ENCODE measurements around the gene SAPCD1. TPM values are rescaled to one million over a fixed set of nuclear protein-coding genes. Genes with fewer than 3 reads are reported as not detected.
A peak's percentile ranks its signal among the peaks of the same experiment; 100 is the strongest.

Gene SAPCD1
- total RNA-seq, 1 experiment from 2014 or later, result 18.2 TPM

DNA sequence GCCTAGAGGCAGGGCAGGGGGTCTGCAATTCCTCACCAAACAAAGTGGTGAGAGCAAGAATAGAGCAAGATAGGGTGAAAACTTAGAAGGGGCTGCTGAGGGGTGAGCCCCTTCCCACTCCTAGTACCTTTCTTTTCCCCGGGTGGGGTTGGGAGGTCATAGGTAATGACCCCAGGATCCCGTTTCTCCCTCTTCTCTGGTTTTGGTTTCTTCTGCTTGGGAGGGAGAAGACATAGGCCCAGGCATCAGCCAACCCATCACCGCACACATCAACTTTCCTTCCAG, 29.6 kb downstream of the SAPCD1 start (continued):
- TF ChIP-seq ZNF274 (IDR thresholded peaks at IDR 0.05; ENCODE audit: low read depth, low read length), result no peak
- TF ChIP-seq ELF1 (IDR thresholded peaks at IDR 0.05; ENCODE audit: borderline replicate concordance, low read depth), result no peak
- TF ChIP-seq, protein P1, sequence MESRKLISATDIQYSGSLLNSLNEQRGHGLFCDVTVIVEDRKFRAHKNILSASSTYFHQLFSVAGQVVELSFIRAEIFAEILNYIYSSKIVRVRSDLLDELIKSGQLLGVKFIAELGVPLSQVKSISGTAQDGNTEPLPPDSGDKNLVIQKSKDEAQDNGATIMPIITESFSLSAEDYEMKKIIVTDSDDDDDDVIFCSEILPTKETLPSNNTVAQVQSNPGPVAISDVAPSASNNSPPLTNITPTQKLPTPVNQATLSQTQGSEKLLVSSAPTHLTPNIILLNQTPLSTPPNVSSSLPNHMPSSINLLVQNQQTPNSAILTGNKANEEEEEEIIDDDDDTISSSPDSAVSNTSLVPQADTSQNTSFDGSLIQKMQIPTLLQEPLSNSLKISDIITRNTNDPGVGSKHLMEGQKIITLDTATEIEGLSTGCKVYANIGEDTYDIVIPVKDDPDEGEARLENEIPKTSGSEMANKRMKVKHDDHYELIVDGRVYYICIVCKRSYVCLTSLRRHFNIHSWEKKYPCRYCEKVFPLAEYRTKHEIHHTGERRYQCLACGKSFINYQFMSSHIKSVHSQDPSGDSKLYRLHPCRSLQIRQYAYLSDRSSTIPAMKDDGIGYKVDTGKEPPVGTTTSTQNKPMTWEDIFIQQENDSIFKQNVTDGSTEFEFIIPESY (IDR thresholded peaks at IDR 0.05; ENCODE audit: extremely low read depth, insufficient replicate concordance, low read length), result no peak
- no peak for TF ChIP-seq SIN3A (IDR thresholded peaks at IDR 0.05; ENCODE audit: low read depth)
- TF ChIP-seq EZH2 (IDR thresholded peaks at IDR 0.05), result no peak
- no peak for TF ChIP-seq EGR1 (IDR thresholded peaks at IDR 0.05; ENCODE audit: low read depth)
- TF ChIP-seq, protein P2, sequence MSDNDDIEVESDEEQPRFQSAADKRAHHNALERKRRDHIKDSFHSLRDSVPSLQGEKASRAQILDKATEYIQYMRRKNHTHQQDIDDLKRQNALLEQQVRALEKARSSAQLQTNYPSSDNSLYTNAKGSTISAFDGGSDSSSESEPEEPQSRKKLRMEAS (IDR thresholded peaks at IDR 0.05), result no peak
- no peak for TF ChIP-seq TCF7L2 (IDR thresholded peaks at IDR 0.05; ENCODE audit: borderline replicate concordance, extremely low read depth, insufficient read depth, insufficient read length)
- no peak for TF ChIP-seq CEBPB (IDR thresholded peaks at IDR 0.05; ENCODE audit: low read depth)

DNA sequence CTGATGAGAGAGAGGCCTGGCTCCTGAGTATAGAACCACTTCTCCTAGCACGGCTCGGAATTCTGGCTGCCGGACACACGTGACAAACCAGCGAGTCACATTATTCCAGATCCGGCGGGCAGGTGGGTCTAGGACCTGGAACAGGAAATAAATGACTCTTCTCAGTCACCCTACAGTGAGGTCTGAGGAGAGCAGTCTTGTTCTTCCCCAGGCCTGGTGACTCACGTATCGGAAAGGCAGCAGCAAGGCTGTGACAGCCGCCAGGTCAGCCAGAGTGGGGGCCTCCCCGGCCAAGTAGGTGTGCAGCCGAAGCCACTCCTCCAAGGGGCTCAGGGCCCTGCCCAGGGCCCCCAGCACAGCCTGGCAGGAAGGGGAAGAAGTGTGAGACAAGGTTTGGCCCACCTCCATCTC, 30.3 kb downstream of the SAPCD1 start:
- 0 out of 2 replicates have a peak, but pooled peaks cover 5% of the 10 kb centered on the region for H4K20me1 ChIP-seq (ENCODE audit: insufficient read depth)
- peaks cover 24 to 45% of the 10 kb centered on the region in 2 experiments for H3K4me1 ChIP-seq (ENCODE audit: control insufficient read depth in 1 of 2, insufficient read depth in 2 of 2, low read length in 2 of 2)
- peak overlapping the region; percentile 51 to 93 for H3K4me3 ChIP-seq (replicated peaks in 1 of 2; ENCODE audit: low read depth in 1 of 2, low read length in 2 of 2)
- no TSS peak for BruUV-seq (replicated peaks)
- H3K4me2 ChIP-seq (ENCODE audit: low read length), result peak overlapping the region; percentile 99
- no peak overlapping the region for H2AFZ ChIP-seq (ENCODE audit: low read depth, low read length, poor library complexity, severe bottlenecking)
- no peaks in the 10 kb centered on the region for H3K9me2 ChIP-seq (ENCODE audit: insufficient read depth)
- H3K27ac ChIP-seq (ENCODE audit: low read depth, low read length), result peak overlapping the region; percentile 98
- CTCF ChIA-PET, result no interaction called here
- POLR2A ChIA-PET, result interaction anchor here (2.1 kb wide), 1 partner anchor 35 kb away, joined by 6 read pairs; the partner anchor contains the start of gene HSPA1B
- RAD21 ChIA-PET (ENCODE audit: low non-redundant PET in 1 of 2, low total read pairs in 2 of 2, uncharacterized antibody in 2 of 2, unreplicated experiment in 2 of 2), result interaction anchor here in 1 of 2 experiments (0.8 kb wide), 1 partner anchor 17 kb away, joined by 3 read pairs; no protein-coding TSS in a partner anchor
- no peaks in the 10 kb centered on the region for H3K27me3 ChIP-seq (ENCODE audit: insufficient read depth, low read length)
- H3K79me2 ChIP-seq (ENCODE audit: insufficient read depth, low read length), result peaks cover 65% of the 10 kb centered on the region
- peak overlapping the region; percentile 59 for H3K9ac ChIP-seq (ENCODE audit: low read length)
- DNase-seq (ENCODE audit: low read depth, low spot score), result peak; percentile 81
- peak; percentile 57 for ATAC-seq
- peaks cover 13 to 24% of the 10 kb centered on the region in 2 experiments; a peak in 3 of 4 replicates for H3K36me3 ChIP-seq (ENCODE audit: control insufficient read depth in 1 of 2, insufficient read depth in 2 of 2, low read length in 2 of 2)
- intact Hi-C loops (cut with micrococcal nuclease), result no loop called here
- TF ChIP-seq, protein P3, sequence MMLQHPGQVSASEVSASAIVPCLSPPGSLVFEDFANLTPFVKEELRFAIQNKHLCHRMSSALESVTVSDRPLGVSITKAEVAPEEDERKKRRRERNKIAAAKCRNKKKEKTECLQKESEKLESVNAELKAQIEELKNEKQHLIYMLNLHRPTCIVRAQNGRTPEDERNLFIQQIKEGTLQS (IDR thresholded peaks at IDR 0.05), result no peak
- TF ChIP-seq POLR2AphosphoS5 (IDR thresholded peaks at IDR 0.05; ENCODE audit: low read depth, low read length), result peak; percentile 83
- TF ChIP-seq FOSL1 (IDR thresholded peaks at IDR 0.05; ENCODE audit: low read depth), result peak; percentile 58
- TF ChIP-seq ZNF274 (IDR thresholded peaks at IDR 0.05; ENCODE audit: low read depth, low read length), result no peak
- no peak for TF ChIP-seq EZH2phosphoT487 (IDR thresholded peaks at IDR 0.05; ENCODE audit: borderline replicate concordance)
- TF ChIP-seq TCF7L2 (IDR thresholded peaks at IDR 0.05; ENCODE audit: borderline replicate concordance, extremely low read depth, insufficient read depth, insufficient read length), result no peak
- TF ChIP-seq, protein P2 (IDR thresholded peaks at IDR 0.05), result peak; percentile 86
- TF ChIP-seq SIN3A (IDR thresholded peaks at IDR 0.05; ENCODE audit: low read depth), result peak; percentile 78
- TF ChIP-seq JUND (IDR thresholded peaks at IDR 0.05), result peak; percentile 55; the same call in 1 of the 2 replicates
- peak; percentile 55; the same call in 1 of the 2 replicates for TF ChIP-seq SP1 (IDR thresholded peaks at IDR 0.05; ENCODE audit: low read depth)
- 0 out of 2 replicates have a peak, but pooled peaks have one; percentile 9 for TF ChIP-seq RAD21 (IDR thresholded peaks at IDR 0.05; ENCODE audit: low read depth)
- TF ChIP-seq CBX3 (IDR thresholded peaks at IDR 0.05; ENCODE audit: low read depth), result peak; percentile 62; the same call in 1 of the 2 replicates
- TF ChIP-seq, protein P4, sequence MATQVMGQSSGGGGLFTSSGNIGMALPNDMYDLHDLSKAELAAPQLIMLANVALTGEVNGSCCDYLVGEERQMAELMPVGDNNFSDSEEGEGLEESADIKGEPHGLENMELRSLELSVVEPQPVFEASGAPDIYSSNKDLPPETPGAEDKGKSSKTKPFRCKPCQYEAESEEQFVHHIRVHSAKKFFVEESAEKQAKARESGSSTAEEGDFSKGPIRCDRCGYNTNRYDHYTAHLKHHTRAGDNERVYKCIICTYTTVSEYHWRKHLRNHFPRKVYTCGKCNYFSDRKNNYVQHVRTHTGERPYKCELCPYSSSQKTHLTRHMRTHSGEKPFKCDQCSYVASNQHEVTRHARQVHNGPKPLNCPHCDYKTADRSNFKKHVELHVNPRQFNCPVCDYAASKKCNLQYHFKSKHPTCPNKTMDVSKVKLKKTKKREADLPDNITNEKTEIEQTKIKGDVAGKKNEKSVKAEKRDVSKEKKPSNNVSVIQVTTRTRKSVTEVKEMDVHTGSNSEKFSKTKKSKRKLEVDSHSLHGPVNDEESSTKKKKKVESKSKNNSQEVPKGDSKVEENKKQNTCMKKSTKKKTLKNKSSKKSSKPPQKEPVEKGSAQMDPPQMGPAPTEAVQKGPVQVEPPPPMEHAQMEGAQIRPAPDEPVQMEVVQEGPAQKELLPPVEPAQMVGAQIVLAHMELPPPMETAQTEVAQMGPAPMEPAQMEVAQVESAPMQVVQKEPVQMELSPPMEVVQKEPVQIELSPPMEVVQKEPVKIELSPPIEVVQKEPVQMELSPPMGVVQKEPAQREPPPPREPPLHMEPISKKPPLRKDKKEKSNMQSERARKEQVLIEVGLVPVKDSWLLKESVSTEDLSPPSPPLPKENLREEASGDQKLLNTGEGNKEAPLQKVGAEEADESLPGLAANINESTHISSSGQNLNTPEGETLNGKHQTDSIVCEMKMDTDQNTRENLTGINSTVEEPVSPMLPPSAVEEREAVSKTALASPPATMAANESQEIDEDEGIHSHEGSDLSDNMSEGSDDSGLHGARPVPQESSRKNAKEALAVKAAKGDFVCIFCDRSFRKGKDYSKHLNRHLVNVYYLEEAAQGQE (IDR thresholded peaks at IDR 0.05; ENCODE audit: low read depth), result no peak
- no peaks in the 10 kb centered on the region for H3K9me3 ChIP-seq (ENCODE audit: control insufficient read depth in 1 of 2, insufficient read depth in 1 of 2, low read depth in 1 of 2, low read length in 2 of 2)

Measured in HCT116 (cell line).